GM12801 (cell line): ENCODE measurements around the gene SF1.

Experiments used
- TF ChIP-seq, protein P1 (sequence below): IDR thresholded peaks from one replicate; pipeline ENCODE4 v1.5.1; 2011; ENCODE audit warnings: control low read depth; ENCODE audit not compliant: insufficient read length; ENCODE audit errors: extremely low read depth

The SF1 gene

GRCh38 chr11:64746486-64746885 is 31.9 kb downstream of the SF1 start:
- TF ChIP-seq, protein P1, sequence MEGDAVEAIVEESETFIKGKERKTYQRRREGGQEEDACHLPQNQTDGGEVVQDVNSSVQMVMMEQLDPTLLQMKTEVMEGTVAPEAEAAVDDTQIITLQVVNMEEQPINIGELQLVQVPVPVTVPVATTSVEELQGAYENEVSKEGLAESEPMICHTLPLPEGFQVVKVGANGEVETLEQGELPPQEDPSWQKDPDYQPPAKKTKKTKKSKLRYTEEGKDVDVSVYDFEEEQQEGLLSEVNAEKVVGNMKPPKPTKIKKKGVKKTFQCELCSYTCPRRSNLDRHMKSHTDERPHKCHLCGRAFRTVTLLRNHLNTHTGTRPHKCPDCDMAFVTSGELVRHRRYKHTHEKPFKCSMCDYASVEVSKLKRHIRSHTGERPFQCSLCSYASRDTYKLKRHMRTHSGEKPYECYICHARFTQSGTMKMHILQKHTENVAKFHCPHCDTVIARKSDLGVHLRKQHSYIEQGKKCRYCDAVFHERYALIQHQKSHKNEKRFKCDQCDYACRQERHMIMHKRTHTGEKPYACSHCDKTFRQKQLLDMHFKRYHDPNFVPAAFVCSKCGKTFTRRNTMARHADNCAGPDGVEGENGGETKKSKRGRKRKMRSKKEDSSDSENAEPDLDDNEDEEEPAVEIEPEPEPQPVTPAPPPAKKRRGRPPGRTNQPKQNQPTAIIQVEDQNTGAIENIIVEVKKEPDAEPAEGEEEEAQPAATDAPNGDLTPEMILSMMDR, result no peak

- TF ChIP-seq, protein P1, result no peak
Observed at GRCh38 chr11:64745521-64746328, 32.6 kb downstream of the SF1 start.

GRCh38 chr11:64745189-64745520 is 33.2 kb downstream of the SF1 start:
- TF ChIP-seq, protein P1, result no peak

DNA sequence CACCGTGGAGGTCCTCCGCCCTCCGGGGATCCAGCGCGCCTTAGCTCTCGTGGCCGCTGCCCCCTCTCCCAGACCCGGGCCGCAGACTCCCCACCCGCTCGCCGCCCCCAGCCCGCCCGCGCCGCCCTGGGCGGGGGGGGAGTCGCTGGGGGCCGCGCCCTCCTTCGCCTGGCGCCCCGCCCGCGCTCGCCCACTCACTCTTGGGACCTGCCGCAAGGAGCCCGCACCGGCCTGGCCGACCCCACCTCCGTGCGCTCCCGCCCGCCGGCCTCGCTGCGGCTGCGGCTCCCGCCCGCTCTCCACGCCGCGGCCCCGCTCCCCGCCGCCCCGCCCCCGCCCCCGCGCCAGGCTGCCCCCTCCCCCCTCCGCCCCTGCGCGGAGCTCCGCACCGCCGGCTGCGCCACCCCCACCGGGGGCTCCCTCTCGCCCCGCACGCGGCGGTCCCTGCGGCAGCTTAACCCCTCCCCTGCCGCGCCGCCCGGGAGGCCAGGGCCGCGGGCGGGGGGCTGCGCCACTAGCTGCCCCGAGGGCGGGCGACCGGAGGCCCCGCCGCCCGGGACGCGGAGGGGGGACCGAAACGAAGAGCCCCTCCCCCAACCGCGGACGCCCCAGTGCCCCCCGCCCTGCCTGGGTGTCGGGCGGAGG is 33.7 kb downstream of the SF1 start:
- TF ChIP-seq, protein P1, result no peak

DNA sequence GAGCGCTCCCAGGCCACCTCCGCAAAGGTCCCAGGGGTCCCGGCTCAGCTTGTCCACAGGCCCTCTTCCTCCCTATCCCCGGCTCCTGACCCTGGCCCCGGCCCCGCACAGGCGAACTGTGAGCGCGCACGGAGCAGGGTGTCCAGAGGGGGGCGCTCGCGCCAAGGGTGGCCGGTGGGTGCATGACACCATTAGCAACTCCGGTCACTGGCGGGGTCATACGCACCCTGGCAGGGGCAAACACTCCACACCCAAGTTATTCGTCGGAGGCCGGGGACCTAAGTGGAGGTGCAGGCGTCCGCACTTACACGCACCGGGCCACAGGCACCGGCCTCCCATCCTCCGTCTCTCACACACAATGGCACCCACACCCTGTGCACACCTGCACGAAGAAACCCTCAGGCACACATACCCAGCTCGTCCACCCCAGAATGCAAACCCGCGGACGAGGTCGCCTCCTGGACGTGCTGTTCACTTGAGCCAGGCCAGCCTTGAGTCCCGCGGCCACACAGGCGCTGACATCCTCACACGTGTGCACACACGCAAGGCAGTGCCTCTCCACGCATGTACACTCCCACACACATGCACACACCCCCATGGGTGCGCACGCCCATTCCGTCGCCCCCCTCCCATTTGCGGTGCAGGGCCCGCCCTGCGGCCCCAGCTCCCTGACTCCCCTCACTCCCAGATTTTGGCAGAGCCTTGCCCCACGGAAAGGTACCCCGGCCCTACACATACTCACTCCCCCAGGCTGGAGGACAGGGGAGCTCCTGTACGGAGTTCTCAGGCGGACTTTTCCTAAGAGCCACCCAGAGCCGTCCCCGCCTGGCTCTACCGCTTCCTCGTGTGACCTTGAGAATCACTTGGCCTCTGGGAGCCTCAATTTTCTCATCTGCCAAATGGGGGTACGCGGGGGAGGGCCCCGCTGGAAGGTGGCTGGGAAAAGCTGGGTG is 34.5 kb downstream of the SF1 start, which contains the start of gene RASGRP2:
Gene RASGRP2 (minus strand): TSS at position 552 of the 953 bp plus-strand sequence. CDS start 1,276 bp downstream, outside the sequence.
- TF ChIP-seq, protein P1, result no peak

GRCh38 chr11:64742889-64743590 is 35.3 kb downstream of the SF1 start:
- TF ChIP-seq, protein P1, result no peak
